Measurements from ENCODE around the gene GATC. TPM values are rescaled to one million over a fixed set of nuclear protein-coding genes. Genes with fewer than 3 reads are reported as not detected.

GATC gene
- total and polyA plus RNA-seq, 2 of the 4 experiments (the other 2 are of a cell fraction): 8.7 to 16.5 TPM

- Histone ChIP-seq H3K23ac (ENCODE audit: low read depth, low read length) (no peak overlapping the region), H2AK9ac (replicated peaks; ENCODE audit: low read depth, low read length, poor library complexity) (no peak overlapping the region), H3K4me3 (ENCODE audit: insufficient read depth, low read depth, low read length) (no peak overlapping the region), H3K14ac (replicated peaks; ENCODE audit: low read depth, low read length) (no peak overlapping the region), H4K5ac (ENCODE audit: low read depth, low read length) (no peak overlapping the region), H2BK15ac (ENCODE audit: low read depth, low read length) (no peak overlapping the region), H3K79me1 (ENCODE audit: low read depth in 1 of 2, low read length in 2 of 2) (no peaks in the 10 kb centered on the region), H3K4ac (ENCODE audit: low read depth, low read length) (no peak overlapping the region), H2AK5ac (ENCODE audit: low read depth, low read length) (no peak overlapping the region), H3K9ac (ENCODE audit: low read depth, low read length) (no peak overlapping the region), H3K18ac (ENCODE audit: low read depth, low read length) (no peak overlapping the region), H3K4me2 (ENCODE audit: low read depth, low read length) (no peak overlapping the region), H2BK5ac (ENCODE audit: low read depth, low read length, poor library complexity, severe bottlenecking) (no peak overlapping the region), H3K9me1 (ENCODE audit: insufficient read depth, low read length) (no peaks in the 10 kb centered on the region), H3K9me3 (ENCODE audit: control insufficient read depth, insufficient read depth, low read length) (peaks cover 6% of the 10 kb centered on the region; the same call in 1 of the 2 replicates), H4K20me1 (ENCODE audit: insufficient read depth, low read length) (no peaks in the 10 kb centered on the region), H3K36me3 (ENCODE audit: control insufficient read depth, insufficient read depth, low read length) (no peaks in the 10 kb centered on the region), H3K4me1 (ENCODE audit: control insufficient read depth, insufficient read depth, low read length) (no peaks in the 10 kb centered on the region), H2BK120ac (ENCODE audit: low read depth, low read length) (no peak overlapping the region), H2BK20ac (ENCODE audit: low read depth, low read length) (no peak overlapping the region), H3K56ac (ENCODE audit: extremely low read depth, insufficient read depth, low read length) (no peak overlapping the region), H2AFZ (replicated peaks; ENCODE audit: low read length, poor library complexity) (no peak overlapping the region), H3K27me3 (ENCODE audit: control insufficient read depth, insufficient read depth, low read length) (peaks cover 21% of the 10 kb centered on the region), H4K8ac (ENCODE audit: low read depth in 2 of 2, low read length in 2 of 2) (no peak overlapping the region), H3K27ac (ENCODE audit: insufficient read depth, low read length) (no peak overlapping the region), H4K91ac (ENCODE audit: insufficient read depth, low read depth, low read length) (no peak overlapping the region)
- no TSS peak for BruUV-seq (replicated peaks)
- ChIA-PET POLR2A (ENCODE audit: unreplicated experiment) (no interaction called here), CTCF (no interaction called here)
- dilution Hi-C loops (cut with HindIII; ENCODE audit: low sequenced_read_pairs, unreplicated experiment): no loop called here
- TF ChIP-seq USF2 (IDR thresholded peaks at IDR 0.05; ENCODE audit: low read depth, low read length) (peak; percentile 53; the same call in 1 of the 2 replicates), MAZ (IDR thresholded peaks at IDR 0.05; ENCODE audit: borderline replicate concordance, low read depth, low read length) (no peak)
- in situ Hi-C loops (cut with MboI; ENCODE audit: low sequenced_read_pairs): no loop called here
- intact Hi-C loops (cut with micrococcal nuclease): no loop called here
- no CpG with 5 or more reads among the region's 1 CpG for WGBS, 2 experiments (ENCODE audit: extremely low coverage in 2 of 2, insufficient read length in 1 of 2)
- ATAC-seq (ENCODE audit: low read depth) (no peak), DNase-seq (no peak)
Observed at GRCh38 chr12:120404271-120404670, 42.0 kb upstream of the GATC start.
